HEK293 (cell line): ENCODE data around the gene APBA1.

Experiments
- CTCF ChIA-PET: fragments of 350-600 bp; formaldehyde crosslinking; extraction: SDS; loops from one replicate; lab custom pipeline; 2021; ENCODE audit warnings: antibody characterized with exemption; lab: Yijun Ruan, JAX
- POLR2A ChIA-PET: fragments of 300-600 bp; formaldehyde crosslinking; extraction: SDS; loops from one replicate; lab custom pipeline; 2020; ENCODE audit warnings: antibody characterized with exemption, inconsistent platforms; lab: Yijun Ruan, JAX
- H3K27ac ChIP-seq: fragments of 200-500 bp; sonication (Bioruptor generic); 2 replicates; pipeline ENCODE4 v1.5.1; 2014; ENCODE audit warnings: low read depth, low read length, control low read depth, inconsistent platforms; ENCODE audit errors: extremely low read depth
- H3K36me3 ChIP-seq, 2 experiments: fragments of 200-500 bp in 1 of 2; sonication (Bioruptor generic) in 1 of 2; 1 replicate in 1 of 2; 2 replicates in 1 of 2; pipeline ENCODE4 v1.5.1; 2014 to 2017; ENCODE audit warnings: inconsistent platforms in 2 of 2, low read length in 2 of 2; ENCODE audit not compliant: control insufficient read depth in 2 of 2, insufficient read depth in 1 of 2
- H3K4me1 ChIP-seq: fragments of 200-500 bp; sonication (Bioruptor generic); 2 replicates; pipeline ENCODE4 v1.5.1; 2014; ENCODE audit warnings: mild to moderate bottlenecking, low read length, inconsistent platforms; ENCODE audit not compliant: control insufficient read depth, insufficient read depth
- H3K4me3 ChIP-seq: 2 replicates; pipeline ENCODE4 v1.5.1; 2011; ENCODE audit warnings: low read depth, mild to moderate bottlenecking, control low read depth, low read length, moderate library complexity
- H3K9me3 ChIP-seq: fragments of 200-500 bp; sonication (Bioruptor generic); 2 replicates; pipeline ENCODE4 v1.5.1; 2014; ENCODE audit warnings: low read depth, low read length, inconsistent platforms; ENCODE audit not compliant: control insufficient read depth, insufficient read depth
- OSR2 ChIP-seq: fragments of 450-650 bp; formaldehyde crosslinking; IDR thresholded peaks from 2 replicates; pipeline ENCODE4 v1.5.1; 2016; ENCODE audit warnings: missing biosample characterization, missing genetic modification characterization
- REST ChIP-seq: fragments of 450-650 bp; formaldehyde crosslinking; IDR thresholded peaks from 2 replicates; pipeline ENCODE4 v1.5.1; 2016; ENCODE audit warnings: missing biosample characterization, missing genetic modification characterization
- SALL2 ChIP-seq: fragments of 450-650 bp; formaldehyde crosslinking; IDR thresholded peaks from 2 replicates; pipeline ENCODE4 v1.5.0; 2017; ENCODE audit warnings: missing biosample characterization, mild to moderate bottlenecking, missing genetic modification characterization, borderline replicate concordance
- SCRT1 ChIP-seq: fragments of 450-650 bp; formaldehyde crosslinking; IDR thresholded peaks from 2 replicates; pipeline ENCODE4 v1.5.1; 2016; ENCODE audit warnings: missing biosample characterization, missing genetic modification characterization, borderline replicate concordance
- ZBTB20 ChIP-seq: fragments of 450-650 bp; formaldehyde crosslinking; IDR thresholded peaks from 2 replicates; pipeline ENCODE4 v1.5.1; 2016; ENCODE audit warnings: missing biosample characterization, missing genetic modification characterization
- ZBTB8A ChIP-seq: fragments of 450-650 bp; formaldehyde crosslinking; IDR thresholded peaks from 2 replicates; pipeline ENCODE4 v1.5.1; 2016; ENCODE audit warnings: missing biosample characterization, missing genetic modification characterization
- ZFP69B ChIP-seq: fragments of 450-650 bp; formaldehyde crosslinking; IDR thresholded peaks from 2 replicates; pipeline ENCODE4 v1.5.1; 2016; ENCODE audit warnings: missing biosample characterization, missing genetic modification characterization
- ZNF114 ChIP-seq: fragments of 450-650 bp; formaldehyde crosslinking; IDR thresholded peaks from 2 replicates; pipeline ENCODE4 v1.5.0; 2017; ENCODE audit warnings: missing biosample characterization, missing genetic modification characterization
- ZNF133 ChIP-seq: fragments of 450-650 bp; formaldehyde crosslinking; IDR thresholded peaks from 2 replicates; pipeline ENCODE4 v1.5.1; 2016; ENCODE audit warnings: missing biosample characterization, missing genetic modification characterization
- ZNF214 ChIP-seq: fragments of 450-650 bp; formaldehyde crosslinking; IDR thresholded peaks from 2 replicates; pipeline ENCODE4 v1.5.1; 2017; ENCODE audit warnings: missing biosample characterization, mild to moderate bottlenecking, missing genetic modification characterization, borderline replicate concordance
- ZNF24 ChIP-seq: fragments of 450-650 bp; formaldehyde crosslinking; IDR thresholded peaks from 2 replicates; pipeline ENCODE4 v1.5.1; 2016; ENCODE audit warnings: missing biosample characterization, missing genetic modification characterization
- ZNF341 ChIP-seq: fragments of 450-650 bp; formaldehyde crosslinking; IDR thresholded peaks from 2 replicates; pipeline ENCODE4; 2016; ENCODE audit warnings: low read depth, missing biosample characterization, missing genetic modification characterization
- ZNF416 ChIP-seq: fragments of 450-650 bp; formaldehyde crosslinking; IDR thresholded peaks from 2 replicates; pipeline ENCODE4 v1.5.1; 2016; ENCODE audit warnings: missing biosample characterization, missing genetic modification characterization
- ZNF501 ChIP-seq: fragments of 450-650 bp; formaldehyde crosslinking; IDR thresholded peaks from 2 replicates; pipeline ENCODE4 v1.5.1; 2016; ENCODE audit warnings: missing biosample characterization, missing genetic modification characterization
- ZNF521 ChIP-seq: fragments of 450-650 bp; formaldehyde crosslinking; IDR thresholded peaks from 2 replicates; pipeline ENCODE4 v1.5.1; 2017; ENCODE audit warnings: missing biosample characterization, mild to moderate bottlenecking, missing genetic modification characterization
- ZNF561 ChIP-seq: fragments of 450-650 bp; IDR thresholded peaks from 2 replicates; pipeline ENCODE4 v1.5.1; 2018; ENCODE audit warnings: missing biosample characterization, missing genetic modification characterization, borderline replicate concordance
- ZNF654 ChIP-seq: fragments of 450-650 bp; formaldehyde crosslinking; IDR thresholded peaks from 2 replicates; pipeline ENCODE4 v1.5.1; 2016; ENCODE audit warnings: low read depth, missing biosample characterization, missing genetic modification characterization
- ZNF837 ChIP-seq: fragments of 450-650 bp; formaldehyde crosslinking; IDR thresholded peaks from 2 replicates; pipeline ENCODE4 v1.5.1; 2016; ENCODE audit warnings: missing biosample characterization, missing genetic modification characterization
- TF ChIP-seq, protein P1 (sequence below): IDR thresholded peaks from 2 replicates; pipeline ENCODE4 v1.6.1; 2011; ENCODE audit warnings: mild to moderate bottlenecking, low read depth, low read length, borderline replicate concordance
- TF ChIP-seq, protein P2 (sequence below): fragments of 450-650 bp; formaldehyde crosslinking; IDR thresholded peaks from 2 replicates; pipeline ENCODE4; 2016; ENCODE audit warnings: missing biosample characterization, missing genetic modification characterization
- TF ChIP-seq, protein P3 (sequence below): fragments of 450-650 bp; formaldehyde crosslinking; IDR thresholded peaks from 2 replicates; pipeline ENCODE4 v1.5.1; 2016; ENCODE audit warnings: missing biosample characterization, missing genetic modification characterization
- TF ChIP-seq, protein P4 (sequence below): fragments of 450-650 bp; IDR thresholded peaks from 2 replicates; pipeline ENCODE4 v1.5.1; 2018; ENCODE audit warnings: missing biosample characterization, missing genetic modification characterization
- TF ChIP-seq, protein P5 (sequence below): fragments of 450-650 bp; formaldehyde crosslinking; IDR thresholded peaks from 2 replicates; pipeline ENCODE4 v1.5.1; 2016; ENCODE audit warnings: missing biosample characterization, missing genetic modification characterization

The APBA1 gene

GRCh38 chr9:69443178-69443577, 229.0 kb downstream of the APBA1 start:
- ChIA-PET POLR2A (no interaction called here), CTCF (interaction anchor here (0.6 to 2.9 kb wide), 4 partner anchors 21 to 407 kb away, joined by 3 to 10 read pairs (median 3); no protein-coding TSS in a partner anchor)
- TF ChIP-seq ZNF654, result 0 out of 2 replicates have a peak, but pooled peaks have one; percentile 7
- no peak for TF ChIP-seq ZBTB8A
- TF ChIP-seq, protein P1, sequence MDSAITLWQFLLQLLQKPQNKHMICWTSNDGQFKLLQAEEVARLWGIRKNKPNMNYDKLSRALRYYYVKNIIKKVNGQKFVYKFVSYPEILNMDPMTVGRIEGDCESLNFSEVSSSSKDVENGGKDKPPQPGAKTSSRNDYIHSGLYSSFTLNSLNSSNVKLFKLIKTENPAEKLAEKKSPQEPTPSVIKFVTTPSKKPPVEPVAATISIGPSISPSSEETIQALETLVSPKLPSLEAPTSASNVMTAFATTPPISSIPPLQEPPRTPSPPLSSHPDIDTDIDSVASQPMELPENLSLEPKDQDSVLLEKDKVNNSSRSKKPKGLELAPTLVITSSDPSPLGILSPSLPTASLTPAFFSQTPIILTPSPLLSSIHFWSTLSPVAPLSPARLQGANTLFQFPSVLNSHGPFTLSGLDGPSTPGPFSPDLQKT, result no peak
- TF ChIP-seq OSR2 (tag by site-specific recombination), result no peak
- no peak for TF ChIP-seq ZNF416 (tag by site-specific recombination)
- H3K9me3 ChIP-seq, result no peaks in the 10 kb centered on the region
- H3K4me1 ChIP-seq, result no peaks in the 10 kb centered on the region
- H3K27ac ChIP-seq, result no peak overlapping the region
- no peak overlapping the region for H3K4me3 ChIP-seq
- no peaks in the 10 kb centered on the region for H3K36me3 ChIP-seq

DNA sequence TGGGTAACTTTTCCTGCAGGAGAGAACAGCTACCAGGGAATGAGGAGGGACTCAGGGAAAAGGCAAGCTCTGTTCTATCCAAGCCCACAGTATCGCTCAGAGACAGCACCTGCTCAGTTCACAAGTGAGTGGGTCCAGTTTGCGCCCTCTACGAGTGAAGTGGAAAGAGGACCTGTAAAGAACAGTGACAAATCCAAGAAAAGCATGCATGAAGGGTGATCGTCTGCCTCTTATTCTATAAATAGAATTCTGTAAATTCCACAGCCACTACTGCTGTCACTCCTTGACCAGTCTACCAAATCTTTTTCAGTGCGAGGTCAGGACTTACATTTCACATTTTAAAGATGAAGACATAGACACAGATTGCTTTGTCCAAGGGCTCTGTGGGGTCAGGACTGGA, 229.7 kb downstream of the APBA1 start:
- Histone ChIP-seq H3K4me1 (no peaks in the 10 kb centered on the region), H3K27ac (no peak overlapping the region), H3K9me3 (no peaks in the 10 kb centered on the region), H3K4me3 (no peak overlapping the region), H3K36me3 (no peaks in the 10 kb centered on the region)
- ChIA-PET CTCF (interaction anchor here (2.9 kb wide), 1 partner anchor 20 kb away, joined by 10 read pairs; no protein-coding TSS in a partner anchor), POLR2A (no interaction called here)
- TF ChIP-seq ZNF521 (tag by site-specific recombination) (no peak), ZNF214 (tag by site-specific recombination) (no peak), ZNF341 (no peak), ZFP69B (tag by site-specific recombination) (no peak), SALL2 (tag by site-specific recombination) (no peak), REST (tag by site-specific recombination) (no peak), ZNF114 (no peak), SCRT1 (no peak), ZNF561 (tag by site-specific recombination) (no peak), ZNF133 (tag by site-specific recombination) (no peak), ZNF24 (tag by site-specific recombination) (no peak), ZNF501 (tag by site-specific recombination) (no peak), ZBTB20 (tag by site-specific recombination) (no peak), ZNF837 (tag by site-specific recombination) (no peak)
- TF ChIP-seq, protein P2, sequence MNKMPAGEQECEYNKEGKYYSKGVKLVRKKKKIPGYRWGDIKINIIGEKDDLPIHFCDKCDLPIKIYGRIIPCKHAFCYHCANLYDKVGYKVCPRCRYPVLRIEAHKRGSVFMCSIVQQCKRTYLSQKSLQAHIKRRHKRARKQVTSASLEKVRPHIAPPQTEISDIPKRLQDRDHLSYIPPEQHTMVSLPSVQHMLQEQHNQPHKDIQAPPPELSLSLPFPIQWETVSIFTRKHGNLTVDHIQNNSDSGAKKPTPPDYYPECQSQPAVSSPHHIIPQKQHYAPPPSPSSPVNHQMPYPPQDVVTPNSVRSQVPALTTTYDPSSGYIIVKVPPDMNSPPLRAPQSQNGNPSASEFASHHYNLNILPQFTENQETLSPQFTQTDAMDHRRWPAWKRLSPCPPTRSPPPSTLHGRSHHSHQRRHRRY (tag by site-specific recombination), result no peak
- TF ChIP-seq, protein P3, sequence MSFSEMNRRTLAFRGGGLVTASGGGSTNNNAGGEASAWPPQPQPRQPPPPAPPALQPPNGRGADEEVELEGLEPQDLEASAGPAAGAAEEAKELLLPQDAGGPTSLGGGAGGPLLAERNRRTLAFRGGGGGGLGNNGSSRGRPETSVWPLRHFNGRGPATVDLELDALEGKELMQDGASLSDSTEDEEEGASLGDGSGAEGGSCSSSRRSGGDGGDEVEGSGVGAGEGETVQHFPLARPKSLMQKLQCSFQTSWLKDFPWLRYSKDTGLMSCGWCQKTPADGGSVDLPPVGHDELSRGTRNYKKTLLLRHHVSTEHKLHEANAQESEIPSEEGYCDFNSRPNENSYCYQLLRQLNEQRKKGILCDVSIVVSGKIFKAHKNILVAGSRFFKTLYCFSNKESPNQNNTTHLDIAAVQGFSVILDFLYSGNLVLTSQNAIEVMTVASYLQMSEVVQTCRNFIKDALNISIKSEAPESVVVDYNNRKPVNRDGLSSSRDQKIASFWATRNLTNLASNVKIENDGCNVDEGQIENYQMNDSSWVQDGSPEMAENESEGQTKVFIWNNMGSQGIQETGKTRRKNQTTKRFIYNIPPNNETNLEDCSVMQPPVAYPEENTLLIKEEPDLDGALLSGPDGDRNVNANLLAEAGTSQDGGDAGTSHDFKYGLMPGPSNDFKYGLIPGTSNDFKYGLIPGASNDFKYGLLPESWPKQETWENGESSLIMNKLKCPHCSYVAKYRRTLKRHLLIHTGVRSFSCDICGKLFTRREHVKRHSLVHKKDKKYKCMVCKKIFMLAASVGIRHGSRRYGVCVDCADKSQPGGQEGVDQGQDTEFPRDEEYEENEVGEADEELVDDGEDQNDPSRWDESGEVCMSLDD, result no peak
- TF ChIP-seq, protein P4, sequence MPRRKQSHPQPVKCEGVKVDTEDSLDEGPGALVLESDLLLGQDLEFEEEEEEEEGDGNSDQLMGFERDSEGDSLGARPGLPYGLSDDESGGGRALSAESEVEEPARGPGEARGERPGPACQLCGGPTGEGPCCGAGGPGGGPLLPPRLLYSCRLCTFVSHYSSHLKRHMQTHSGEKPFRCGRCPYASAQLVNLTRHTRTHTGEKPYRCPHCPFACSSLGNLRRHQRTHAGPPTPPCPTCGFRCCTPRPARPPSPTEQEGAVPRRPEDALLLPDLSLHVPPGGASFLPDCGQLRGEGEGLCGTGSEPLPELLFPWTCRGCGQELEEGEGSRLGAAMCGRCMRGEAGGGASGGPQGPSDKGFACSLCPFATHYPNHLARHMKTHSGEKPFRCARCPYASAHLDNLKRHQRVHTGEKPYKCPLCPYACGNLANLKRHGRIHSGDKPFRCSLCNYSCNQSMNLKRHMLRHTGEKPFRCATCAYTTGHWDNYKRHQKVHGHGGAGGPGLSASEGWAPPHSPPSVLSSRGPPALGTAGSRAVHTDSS (tag by site-specific recombination), result no peak
- TF ChIP-seq, protein P5, sequence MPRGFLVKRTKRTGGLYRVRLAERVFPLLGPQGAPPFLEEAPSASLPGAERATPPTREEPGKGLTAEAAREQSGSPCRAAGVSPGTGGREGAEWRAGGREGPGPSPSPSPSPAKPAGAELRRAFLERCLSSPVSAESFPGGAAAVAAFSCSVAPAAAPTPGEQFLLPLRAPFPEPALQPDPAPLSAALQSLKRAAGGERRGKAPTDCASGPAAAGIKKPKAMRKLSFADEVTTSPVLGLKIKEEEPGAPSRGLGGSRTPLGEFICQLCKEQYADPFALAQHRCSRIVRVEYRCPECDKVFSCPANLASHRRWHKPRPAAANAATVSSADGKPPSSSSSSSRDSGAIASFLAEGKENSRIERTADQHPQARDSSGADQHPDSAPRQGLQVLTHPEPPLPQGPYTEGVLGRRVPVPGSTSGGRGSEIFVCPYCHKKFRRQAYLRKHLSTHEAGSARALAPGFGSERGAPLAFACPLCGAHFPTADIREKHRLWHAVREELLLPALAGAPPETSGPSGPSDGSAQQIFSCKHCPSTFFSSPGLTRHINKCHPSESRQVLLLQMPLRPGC (tag by site-specific recombination), result no peak
